C1 segment of cervical spinal cord (tissue), 14 donors: Measurements from ENCODE around the gene KRT31.
"Not testable (repeated sequence)": the region's sequence is repeated elsewhere in the genome, so short reads cannot be mapped to it uniquely, and the experiment has no call there.

ENCODE experiments used
- DNase-seq, 14 donors: peaks; one replicate each; lab custom pipeline; 2025; lab: John Stamatoyannopoulos, UW

KRT31 gene

DNA sequence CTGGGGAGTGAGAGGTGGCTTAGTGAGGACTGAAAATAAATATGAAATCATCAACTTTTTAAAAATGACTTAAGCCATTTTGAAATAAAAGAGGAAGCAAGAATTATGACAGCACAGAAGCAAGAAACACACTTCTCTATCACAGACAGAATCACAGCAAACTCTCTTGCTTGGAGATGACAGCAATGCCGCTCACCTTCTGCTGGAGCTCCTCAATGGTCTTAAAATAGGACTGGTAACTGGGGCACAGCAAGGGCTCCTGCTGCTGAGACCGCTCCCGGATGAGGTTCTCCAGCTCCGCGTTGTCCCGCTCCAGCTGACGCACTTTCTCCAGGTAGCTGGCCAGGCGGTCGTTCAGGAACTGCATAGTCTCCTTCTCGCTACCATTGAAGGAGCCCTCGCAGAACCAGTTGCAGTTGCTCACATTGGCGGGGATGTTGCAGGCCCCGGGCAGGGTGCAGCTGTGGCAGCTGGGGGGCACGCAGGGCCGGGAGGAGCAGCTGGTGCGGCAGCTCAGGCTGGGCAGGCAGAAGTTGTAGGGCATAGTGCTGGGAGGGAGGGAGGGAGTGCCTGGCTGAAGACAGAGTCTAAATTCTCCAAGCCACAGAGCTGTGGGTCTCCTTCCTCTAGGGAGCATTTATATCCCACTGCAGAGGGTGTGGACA is at the start of gene KRT31:
Gene KRT31, minus strand, starts transcription at position 613 of the 665 bp plus-strand sequence. Its CDS starts 69 bp downstream, at position 544.
- DNase-seq = peak in 1 of 14 donors; percentile 81

DNA sequence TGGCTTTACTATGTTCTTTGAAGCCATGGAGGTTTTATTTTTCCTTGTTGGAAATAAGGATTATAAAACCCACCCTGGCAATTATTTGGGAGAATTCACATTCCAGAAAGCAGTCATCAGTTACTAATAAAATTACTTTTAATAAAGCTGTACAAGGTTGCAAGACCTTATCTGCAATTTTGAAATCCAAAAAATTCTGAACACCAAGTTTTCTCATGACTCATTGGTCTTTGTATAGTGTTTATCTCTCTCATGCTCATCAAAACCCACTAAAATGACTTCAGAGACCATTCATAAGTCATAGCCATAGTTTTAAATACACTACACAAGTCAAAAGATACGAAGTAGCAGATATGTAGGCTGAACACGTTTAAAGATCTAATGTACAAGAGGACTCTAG is 49.4 kb upstream of the KRT31 start:
- DNase-seq = no peak

- no peak for DNase-seq
Observed at GRCh38 chr17:41444640-41445039, 47.2 kb upstream of the KRT31 start.

GRCh38 chr17:41444186-41444585 is 46.8 kb upstream of the KRT31 start:
- DNase-seq = no peak

DNA sequence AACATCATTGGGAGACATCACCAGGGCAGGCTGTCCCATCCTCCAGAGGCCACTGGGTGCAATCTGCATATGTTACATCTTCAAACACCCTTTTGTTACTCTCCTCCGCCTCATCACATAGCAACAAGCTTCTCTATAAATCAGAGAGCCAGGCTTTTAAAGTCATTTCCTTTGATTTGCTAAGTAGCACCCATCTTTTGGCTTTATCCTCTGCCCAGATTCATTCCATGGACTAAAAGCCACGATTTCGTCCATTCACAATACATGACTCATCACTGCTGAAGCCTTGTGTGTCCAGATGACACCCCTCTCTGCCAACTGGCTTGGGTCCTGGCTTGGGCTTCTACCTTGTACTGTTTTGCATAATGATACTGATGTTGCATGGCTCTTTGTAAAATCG is 45.3 kb upstream of the KRT31 start:
- no peak for DNase-seq

DNA sequence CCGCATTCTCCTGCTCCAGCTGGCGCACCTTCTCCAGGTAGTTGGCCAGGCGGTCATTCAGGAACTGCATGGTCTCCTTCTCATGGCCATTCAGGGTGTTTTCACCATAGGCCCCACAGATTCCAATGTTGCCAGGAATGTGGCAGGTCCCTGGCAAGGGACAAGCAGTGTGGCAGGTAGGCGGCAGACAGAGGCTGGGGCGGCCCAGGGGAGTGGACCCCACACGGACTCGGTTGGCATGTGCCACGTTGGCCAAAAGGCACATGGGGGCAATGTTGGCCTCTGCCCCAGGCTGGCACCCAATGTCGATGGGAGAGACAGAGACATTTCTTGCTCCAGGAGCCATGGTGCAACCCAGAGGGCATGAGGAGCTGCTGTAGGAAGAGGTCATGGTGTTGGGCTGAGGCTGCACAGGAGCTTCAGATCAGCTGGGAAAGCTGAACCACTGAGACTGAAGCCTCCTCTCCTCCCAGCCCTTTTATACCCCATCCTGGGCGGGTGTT is 43.2 kb upstream of the KRT31 start, which contains the start of gene KRT38:
Gene KRT38, minus strand, starts transcription at position 453 of the 503 bp plus-strand sequence. Its CDS starts 62 bp downstream, at position 391.
- DNase-seq = no peak

- DNase-seq = no peak
Observed at GRCh38 chr17:41439375-41439774, 42.0 kb upstream of the KRT31 start.

- DNase-seq = no peak
Observed at GRCh38 chr17:41437769-41438168, 40.4 kb upstream of the KRT31 start.

GRCh38 chr17:41437254-41437653 is 39.8 kb upstream of the KRT31 start:
- no peak for DNase-seq

GRCh38 chr17:41434415-41434814 is 37.0 kb upstream of the KRT31 start:
- no peak for DNase-seq

GRCh38 chr17:41434005-41434404 is 36.6 kb upstream of the KRT31 start:
- DNase-seq = no peak

- no peak for DNase-seq
Observed at GRCh38 chr17:41433586-41433985, 36.2 kb upstream of the KRT31 start.

DNA sequence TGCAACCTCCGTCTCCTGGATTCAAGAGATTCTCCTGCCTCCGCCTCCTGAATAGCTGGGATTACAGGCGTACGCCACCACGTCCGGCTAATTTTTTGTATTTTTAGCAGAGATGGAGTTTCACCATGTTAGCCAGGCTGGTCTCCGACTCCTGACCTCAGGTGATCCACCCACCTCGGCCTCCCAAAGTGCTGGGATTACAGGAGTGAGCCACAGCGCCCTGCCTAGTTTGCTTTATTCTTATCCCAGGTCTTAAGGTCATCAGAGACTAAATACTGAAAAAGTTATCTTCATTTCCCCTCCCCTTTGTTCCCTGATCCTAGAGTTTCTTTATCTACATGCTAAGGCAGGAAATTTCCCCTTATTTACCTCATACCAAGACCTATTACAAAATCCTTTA is 33.0 kb upstream of the KRT31 start:
- not testable (repeated sequence) for DNase-seq

GRCh38 chr17:41429667-41430066 is 32.3 kb upstream of the KRT31 start:
- no peak for DNase-seq

GRCh38 chr17:41428591-41429291 is 31.3 kb upstream of the KRT31 start:
- DNase-seq = no peak

- DNase-seq = no peak
Observed at GRCh38 chr17:41424111-41424635, 26.8 kb upstream of the KRT31 start, which contains the start of gene KRT37. Gene KRT37, minus strand, starts transcription at chr17:41424585. Its CDS starts 62 bp downstream, at chr17:41424523.

GRCh38 chr17:41422586-41422985 is 25.2 kb upstream of the KRT31 start:
- not testable (repeated sequence) for DNase-seq

- no peak for DNase-seq
Observed at GRCh38 chr17:41421617-41422016, 24.2 kb upstream of the KRT31 start.

DNA sequence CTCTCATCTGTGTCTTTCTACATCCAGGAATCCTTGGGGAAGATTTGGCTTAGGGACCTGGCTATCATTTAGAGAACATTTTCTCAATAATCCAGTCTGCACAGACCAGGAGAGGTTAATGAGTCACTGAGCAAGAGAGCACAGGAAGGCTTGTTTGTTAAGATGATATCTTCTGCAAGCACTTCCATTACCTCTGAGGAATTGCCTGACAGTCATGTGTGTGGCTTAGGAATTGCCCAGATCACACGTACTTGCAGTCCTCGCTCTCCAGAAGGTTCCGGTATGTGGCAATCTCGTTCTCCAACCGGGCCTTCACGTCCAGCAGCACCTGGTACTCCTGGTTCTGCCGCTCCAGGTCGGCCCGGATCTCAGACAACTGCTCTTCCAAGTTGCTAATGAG is 23.7 kb upstream of the KRT31 start:
- no peak for DNase-seq

- no peak for DNase-seq
Observed at GRCh38 chr17:41420134-41420533, 22.7 kb upstream of the KRT31 start.

DNA sequence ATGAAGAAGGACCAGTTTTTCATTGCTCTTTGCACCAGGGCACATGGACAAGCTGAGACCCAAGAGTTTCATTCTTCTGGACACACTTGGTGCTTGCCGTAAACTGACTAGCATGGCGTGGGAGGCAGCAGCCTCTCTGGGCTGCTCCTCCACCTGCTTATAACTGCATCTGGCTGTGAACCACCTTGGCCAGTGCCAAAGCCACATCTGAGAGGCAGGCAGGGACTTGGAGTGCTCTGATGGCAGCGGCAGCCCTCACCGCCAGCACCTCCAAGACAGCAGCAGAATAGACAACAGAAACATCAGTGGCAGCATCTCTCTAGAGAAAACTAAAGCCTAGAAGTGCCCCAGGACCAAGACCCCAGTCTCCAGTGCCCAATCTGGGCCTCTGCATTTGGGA is 22.3 kb upstream of the KRT31 start:
- DNase-seq = no peak

DNA sequence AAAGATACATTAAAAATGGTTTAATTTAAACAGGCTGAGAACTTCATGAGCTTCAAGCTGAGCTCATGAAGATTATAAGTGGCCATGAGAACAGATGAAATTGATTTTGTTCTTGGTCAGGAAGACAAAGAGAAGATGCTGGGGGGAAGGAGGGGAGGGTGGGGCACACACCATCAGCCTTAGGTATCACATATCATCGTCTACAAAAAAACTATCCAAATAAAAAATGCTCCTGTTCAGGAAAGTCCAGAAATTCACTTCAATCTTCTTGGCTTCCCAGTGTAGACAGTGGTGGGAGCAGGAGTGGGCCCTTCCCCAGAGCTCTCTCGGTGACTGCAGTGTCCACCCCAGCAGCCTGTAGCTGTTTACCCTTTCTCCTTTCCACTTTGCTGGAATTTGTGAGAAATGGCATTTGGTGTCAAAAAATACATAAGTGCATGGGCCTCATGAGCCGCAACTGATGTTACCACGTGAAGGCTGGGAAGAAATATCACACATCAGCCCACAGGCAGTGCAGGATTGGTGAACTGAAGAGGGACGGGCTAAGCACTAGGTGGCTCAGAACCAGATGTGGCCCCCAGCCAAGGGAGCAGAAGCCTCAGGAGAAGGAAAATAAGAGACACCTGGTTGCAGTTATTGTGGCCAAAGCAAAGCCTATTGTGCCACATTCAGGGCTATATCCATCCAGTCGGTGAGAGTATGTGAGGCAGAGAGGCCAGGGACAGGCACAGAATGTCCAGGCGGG is 20.9 kb upstream of the KRT31 start:
- no peak for DNase-seq
